ENCODE data around the gene TEX53. TPM values are rescaled to one million over a fixed set of nuclear protein-coding genes. Genes with fewer than 3 reads are reported as not detected.

Gene TEX53
- total and polyA plus RNA-seq, 2 of the 8 experiments (the other 6 are each of a cell fraction or from before 2014, with no cell fraction given): not detected

DNA sequence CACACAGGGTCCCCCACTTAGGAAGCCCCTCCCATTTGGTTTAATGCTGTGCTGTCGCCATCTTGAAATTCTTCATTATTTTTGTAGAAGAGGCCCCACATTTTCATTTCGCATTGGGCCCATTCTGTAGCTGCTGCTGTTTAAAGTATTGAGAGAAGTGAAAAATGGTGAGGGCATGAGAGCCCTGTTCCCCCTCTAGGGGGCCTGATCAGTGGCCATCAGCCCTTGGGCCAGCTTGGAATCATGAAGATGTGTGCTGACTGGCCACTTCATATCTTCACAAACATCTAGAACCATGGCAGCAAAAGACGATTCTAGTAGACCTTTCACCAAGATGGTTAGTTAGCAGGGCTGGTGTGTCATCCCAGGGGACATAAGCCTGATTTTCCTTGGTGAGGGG is 43.2 kb downstream of the TEX53 start:
- no peak overlapping the region for H2BK5ac ChIP-seq (ENCODE audit: low read depth, low read length)
- H4K5ac ChIP-seq (ENCODE audit: insufficient read length, low read depth, low read length): no peak overlapping the region
- FAIRE-seq: no peak
- H2BK12ac ChIP-seq (ENCODE audit: low read depth, low read length): no peak overlapping the region
- no peak overlapping the region for H3K4me3 ChIP-seq (ENCODE audit: extremely low read depth in 1 of 4, insufficient read depth in 2 of 4, low read depth in 3 of 4, low read length in 4 of 4)
- H3K79me1 ChIP-seq (ENCODE audit: low read depth, low read length): no peaks in the 10 kb centered on the region; the same call in 1 of the 2 replicates
- no peaks in the 10 kb centered on the region for H3K36me3 ChIP-seq (ENCODE audit: control insufficient read depth in 2 of 4, insufficient read depth in 4 of 4, low read length in 3 of 4)
- H2BK20ac ChIP-seq (ENCODE audit: low read length): no peak overlapping the region
- H2AK5ac ChIP-seq (ENCODE audit: low read depth, low read length): no peak overlapping the region
- peaks cover 3% of the 10 kb centered on the region; the same call in 1 of the 2 replicates for H3K23me2 ChIP-seq (ENCODE audit: low read depth, low read length)
- no peaks in the 10 kb centered on the region for H4K20me1 ChIP-seq (replicated peaks in 1 of 2; ENCODE audit: control insufficient read depth in 1 of 2, insufficient read depth in 2 of 2, low read length in 2 of 2)
- H3K56ac ChIP-seq (replicated peaks; ENCODE audit: insufficient read length, low read depth, low read length): no peak overlapping the region
- H3K23ac ChIP-seq (ENCODE audit: insufficient read length): no peak overlapping the region
- no peak overlapping the region for H2BK120ac ChIP-seq (replicated peaks; ENCODE audit: low read depth, low read length)
- no peak overlapping the region for H2AFZ ChIP-seq (ENCODE audit: low read length)
- peaks cover 0 to 13% (median 7%) of the 10 kb centered on the region in 4 experiments; a peak in 5 of 7 replicates for H3K27me3 ChIP-seq (replicated peaks in 1 of 4; ENCODE audit: control insufficient read depth in 3 of 4, extremely low read depth in 1 of 4, insufficient read depth in 3 of 4, low read length in 3 of 4)
- no peak overlapping the region for H3K18ac ChIP-seq (ENCODE audit: extremely low read depth, low read length)
- no peaks in the 10 kb centered on the region for H3K9me3 ChIP-seq (ENCODE audit: insufficient read depth in 2 of 2, low read depth in 1 of 2, low read length in 1 of 2)
- no peak overlapping the region for H3K9ac ChIP-seq (replicated peaks in 1 of 4; ENCODE audit: extremely low read depth in 1 of 4, low read depth in 3 of 4, low read length in 3 of 4)
- no peak overlapping the region for H2BK15ac ChIP-seq (ENCODE audit: low read length)
- TF ChIP-seq SP4 (IDR thresholded peaks at IDR 0.05; ENCODE audit: low read length): no peak
- TF ChIP-seq, protein P1, sequence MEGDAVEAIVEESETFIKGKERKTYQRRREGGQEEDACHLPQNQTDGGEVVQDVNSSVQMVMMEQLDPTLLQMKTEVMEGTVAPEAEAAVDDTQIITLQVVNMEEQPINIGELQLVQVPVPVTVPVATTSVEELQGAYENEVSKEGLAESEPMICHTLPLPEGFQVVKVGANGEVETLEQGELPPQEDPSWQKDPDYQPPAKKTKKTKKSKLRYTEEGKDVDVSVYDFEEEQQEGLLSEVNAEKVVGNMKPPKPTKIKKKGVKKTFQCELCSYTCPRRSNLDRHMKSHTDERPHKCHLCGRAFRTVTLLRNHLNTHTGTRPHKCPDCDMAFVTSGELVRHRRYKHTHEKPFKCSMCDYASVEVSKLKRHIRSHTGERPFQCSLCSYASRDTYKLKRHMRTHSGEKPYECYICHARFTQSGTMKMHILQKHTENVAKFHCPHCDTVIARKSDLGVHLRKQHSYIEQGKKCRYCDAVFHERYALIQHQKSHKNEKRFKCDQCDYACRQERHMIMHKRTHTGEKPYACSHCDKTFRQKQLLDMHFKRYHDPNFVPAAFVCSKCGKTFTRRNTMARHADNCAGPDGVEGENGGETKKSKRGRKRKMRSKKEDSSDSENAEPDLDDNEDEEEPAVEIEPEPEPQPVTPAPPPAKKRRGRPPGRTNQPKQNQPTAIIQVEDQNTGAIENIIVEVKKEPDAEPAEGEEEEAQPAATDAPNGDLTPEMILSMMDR (IDR thresholded peaks at IDR 0.05; ENCODE audit: control extremely low read depth in 1 of 3, insufficient read depth in 1 of 3, low read depth in 1 of 3, low read length in 3 of 3): peak in 1 of 3 experiments; percentile 14; a peak in 1 of 4 replicates
- no peak for DNase-seq (ENCODE audit: low read depth in 1 of 2, low spot score in 2 of 2)
- no peak overlapping the region for H3K27ac ChIP-seq (ENCODE audit: low read depth, low read length)
- no peak overlapping the region for H4K8ac ChIP-seq (ENCODE audit: extremely low read depth, insufficient read depth, low read length)
- ChIA-PET CTCF (ENCODE audit: partially characterized antibody) (interaction anchor here (0.9 to 2.7 kb wide), 8 partner anchors 14 to 110 kb away, joined by 3 to 13 read pairs (median 4); no protein-coding TSS in a partner anchor), POLR2A (ENCODE audit: partially characterized antibody) (interaction anchor here (1.0 to 16.2 kb wide), 4 partner anchors 9 to 25 kb away, joined by 3 to 218 read pairs (median 6); partner anchors contain the start of gene ATP6V1G1)
- H4K91ac ChIP-seq (replicated peaks; ENCODE audit: insufficient read length, low read length): no peak overlapping the region
- H3K4me2 ChIP-seq (ENCODE audit: insufficient read depth in 1 of 2, low read depth in 2 of 2, low read length in 2 of 2): no peak overlapping the region
- H3K4ac ChIP-seq (replicated peaks; ENCODE audit: insufficient read length, low read depth, low read length): no peak overlapping the region
- peaks cover 11 to 21% (median 15%) of the 10 kb centered on the region in 4 experiments for H3K4me1 ChIP-seq (replicated peaks in 1 of 4; ENCODE audit: control insufficient read depth in 3 of 4, insufficient read depth in 4 of 4, low read length in 3 of 4)
- 81% methylated on average over 3 of the region's 3 CpGs; no CpG with 5 or more reads in 1 of the 2 experiments for WGBS, 2 experiments (ENCODE audit: extremely low coverage in 1 of 2, insufficient coverage in 1 of 2, insufficient read length in 1 of 2, insufficient replicate concordance in 2 of 2, low coverage in 1 of 2, low lambda C conversion rate in 2 of 2, missing lambda C conversion rate in 1 of 2)
- no peak overlapping the region for H3K14ac ChIP-seq (ENCODE audit: insufficient read length)
- H3K79me2 ChIP-seq (ENCODE audit: control insufficient read depth in 1 of 2, insufficient read depth in 2 of 2, low read length in 2 of 2): peaks cover 0 to 7% of the 10 kb centered on the region in 2 experiments; a peak in 1 of 4 replicates

Measured in H1 (cell line).